ENCODE measurements around the gene SHROOM2.

SHROOM2 gene

GRCh38 chrX:9770319-9770718 lies 15.9 kb upstream of the SHROOM2 start:
- no peak overlapping the region for H3K27ac ChIP-seq
- TF ChIP-seq, protein P1, sequence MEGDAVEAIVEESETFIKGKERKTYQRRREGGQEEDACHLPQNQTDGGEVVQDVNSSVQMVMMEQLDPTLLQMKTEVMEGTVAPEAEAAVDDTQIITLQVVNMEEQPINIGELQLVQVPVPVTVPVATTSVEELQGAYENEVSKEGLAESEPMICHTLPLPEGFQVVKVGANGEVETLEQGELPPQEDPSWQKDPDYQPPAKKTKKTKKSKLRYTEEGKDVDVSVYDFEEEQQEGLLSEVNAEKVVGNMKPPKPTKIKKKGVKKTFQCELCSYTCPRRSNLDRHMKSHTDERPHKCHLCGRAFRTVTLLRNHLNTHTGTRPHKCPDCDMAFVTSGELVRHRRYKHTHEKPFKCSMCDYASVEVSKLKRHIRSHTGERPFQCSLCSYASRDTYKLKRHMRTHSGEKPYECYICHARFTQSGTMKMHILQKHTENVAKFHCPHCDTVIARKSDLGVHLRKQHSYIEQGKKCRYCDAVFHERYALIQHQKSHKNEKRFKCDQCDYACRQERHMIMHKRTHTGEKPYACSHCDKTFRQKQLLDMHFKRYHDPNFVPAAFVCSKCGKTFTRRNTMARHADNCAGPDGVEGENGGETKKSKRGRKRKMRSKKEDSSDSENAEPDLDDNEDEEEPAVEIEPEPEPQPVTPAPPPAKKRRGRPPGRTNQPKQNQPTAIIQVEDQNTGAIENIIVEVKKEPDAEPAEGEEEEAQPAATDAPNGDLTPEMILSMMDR (conservative IDR thresholded peaks at IDR 0.05), result no peak

DNA sequence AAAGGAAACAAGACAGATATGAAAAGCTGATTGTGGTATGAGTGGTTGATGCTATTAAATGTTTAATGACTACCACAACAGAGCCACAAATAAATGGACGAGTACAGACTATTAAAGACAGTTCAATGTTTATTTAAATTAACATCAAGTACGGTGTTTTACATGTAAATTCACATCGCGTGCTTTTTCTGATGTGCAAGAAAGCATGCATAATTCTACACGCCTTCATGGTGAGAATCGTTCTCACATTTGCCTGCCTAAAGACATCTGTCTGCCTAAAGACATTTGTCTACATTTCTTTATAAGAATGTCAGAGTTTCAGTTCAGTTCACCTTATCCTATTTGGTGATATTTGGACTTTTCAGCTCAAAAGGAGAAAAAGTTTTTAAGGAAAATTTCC lies 13.3 kb upstream of the SHROOM2 start:
- H3K27ac ChIP-seq, result no peak overlapping the region
- TF ChIP-seq, protein P1 (conservative IDR thresholded peaks at IDR 0.05), result no peak

DNA sequence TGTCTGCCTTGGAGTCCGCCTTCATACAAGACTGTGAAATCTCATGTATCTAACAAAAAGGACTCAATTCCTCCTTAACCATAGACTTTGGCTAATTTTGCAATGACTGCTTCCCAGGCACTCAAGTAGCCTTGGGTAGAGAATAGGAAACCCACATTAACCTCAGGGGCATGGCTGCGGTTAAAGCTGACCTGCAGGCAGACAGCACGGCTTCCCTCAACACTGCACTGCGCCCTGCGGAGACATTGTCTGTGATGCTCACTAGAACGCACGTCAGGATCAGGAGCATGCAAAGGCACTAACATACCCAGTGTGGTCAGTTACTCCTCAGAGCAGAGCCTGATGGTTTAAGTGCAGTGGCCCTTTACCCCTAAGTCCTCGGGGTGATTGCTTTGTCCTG lies 10.3 kb upstream of the SHROOM2 start:
- no peak overlapping the region for H3K27ac ChIP-seq
- TF ChIP-seq, protein P1 (conservative IDR thresholded peaks at IDR 0.05), result no peak

GRCh38 chrX:9781941-9782340 lies 4.3 kb upstream of the SHROOM2 start:
- TF ChIP-seq, protein P1 (conservative IDR thresholded peaks at IDR 0.05), result no peak
- no peak overlapping the region for H3K27ac ChIP-seq

GRCh38 chrX:9784332-9784731 lies 1.9 kb upstream of the SHROOM2 start:
- TF ChIP-seq, protein P1 (conservative IDR thresholded peaks at IDR 0.05), result no peak
- H3K27ac ChIP-seq, result no peak overlapping the region

GRCh38 chrX:9785254-9785943 lies 830 bp upstream of the SHROOM2 start:
- H3K27ac ChIP-seq, result peak overlapping the region; percentile 90
- TF ChIP-seq, protein P1 (conservative IDR thresholded peaks at IDR 0.05), result no peak

DNA sequence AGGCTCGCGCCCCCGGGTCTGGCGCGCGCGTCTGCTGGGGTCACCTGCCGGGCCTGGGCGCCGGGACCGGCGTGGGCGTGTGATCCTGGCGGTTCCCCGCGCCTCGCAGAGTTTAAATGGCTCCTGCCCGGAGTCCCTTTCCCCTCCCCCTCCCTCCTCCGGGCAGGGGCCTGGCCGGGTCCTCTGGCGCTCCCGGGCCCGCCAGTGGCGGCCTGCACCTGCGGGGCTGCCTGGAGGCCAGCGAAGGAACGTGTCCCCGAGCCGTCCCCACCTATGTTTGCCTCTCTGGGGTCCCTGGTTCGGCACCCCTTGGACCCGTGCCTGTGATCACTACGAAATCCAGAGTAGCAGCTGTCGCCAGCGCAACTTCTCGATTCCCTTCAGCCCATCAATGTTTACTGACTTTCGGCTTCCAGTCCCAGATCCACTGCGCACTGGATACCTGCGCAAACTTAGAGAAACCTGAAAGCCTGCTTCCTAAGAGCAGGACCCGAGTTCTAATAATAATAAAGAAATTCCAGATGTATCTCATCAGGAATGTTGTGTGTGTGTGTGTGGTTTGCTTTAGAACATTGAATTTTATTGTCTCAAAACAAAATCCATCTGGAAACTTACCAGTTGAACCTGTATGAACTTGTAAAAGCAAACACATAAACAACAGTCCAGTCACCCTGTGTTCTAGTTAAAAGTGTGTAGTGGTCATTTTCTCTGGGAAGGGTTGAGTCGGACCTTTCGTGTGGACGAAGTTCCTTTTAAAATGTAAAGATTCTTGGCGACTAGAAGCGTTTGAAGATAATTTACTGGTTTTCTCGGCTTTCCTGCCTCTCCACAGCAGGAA lies 788 bp downstream of the SHROOM2 start:
- peak overlapping the region; percentile 90 for H3K27ac ChIP-seq

More for the DNA sequence above, 788 bp downstream of the SHROOM2 start:
- TF ChIP-seq, protein P1 (conservative IDR thresholded peaks at IDR 0.05), result no peak
